CD4-positive, alpha-beta T cell treated with Interleukin-12 subunit alpha and Interleukin-12 subunit beta, for 1 hour (primary cell): ENCODE results near the gene WDR12.
"Not testable (repeated sequence)": the region's sequence is repeated elsewhere in the genome, so short reads cannot be mapped to it uniquely, and the experiment has no call there.

Experiments used
- DNase-seq: peaks from one replicate; pipeline ENCODE4 v3.0.0-alpha.2; 2020

The WDR12 gene

DNA sequence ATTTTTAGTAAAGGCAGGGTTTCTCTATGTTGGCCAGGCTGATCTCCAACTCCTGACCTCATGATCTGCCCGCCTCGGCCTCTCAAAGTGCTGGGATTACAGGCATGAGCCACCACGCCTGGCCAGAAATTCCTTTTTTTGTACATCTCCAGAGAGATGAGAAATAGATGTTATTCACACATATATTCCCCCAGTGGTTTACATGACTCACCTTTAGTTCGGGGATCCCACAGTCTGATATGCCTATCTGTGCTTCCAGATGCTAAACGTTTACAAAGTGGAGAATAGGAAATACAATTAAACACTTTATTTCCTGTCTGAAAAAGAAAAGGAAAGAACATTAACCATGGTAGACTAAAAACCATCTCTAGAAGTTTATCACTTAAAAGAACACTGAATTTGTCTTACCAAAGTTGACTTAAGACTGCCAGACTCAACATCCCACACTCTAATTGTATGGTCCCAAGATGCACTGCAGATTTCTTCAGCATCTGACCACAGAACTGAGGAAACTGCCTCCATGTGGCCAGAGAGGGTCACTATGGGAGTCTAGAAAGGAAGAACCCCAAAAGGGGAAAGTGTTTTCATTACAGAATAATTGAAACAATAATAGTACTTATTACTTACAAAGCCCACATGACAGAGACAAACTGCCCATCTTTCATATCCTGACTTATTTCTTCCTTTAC, 27.3 kb downstream of the WDR12 start:
- DNase-seq, result no peak

DNA sequence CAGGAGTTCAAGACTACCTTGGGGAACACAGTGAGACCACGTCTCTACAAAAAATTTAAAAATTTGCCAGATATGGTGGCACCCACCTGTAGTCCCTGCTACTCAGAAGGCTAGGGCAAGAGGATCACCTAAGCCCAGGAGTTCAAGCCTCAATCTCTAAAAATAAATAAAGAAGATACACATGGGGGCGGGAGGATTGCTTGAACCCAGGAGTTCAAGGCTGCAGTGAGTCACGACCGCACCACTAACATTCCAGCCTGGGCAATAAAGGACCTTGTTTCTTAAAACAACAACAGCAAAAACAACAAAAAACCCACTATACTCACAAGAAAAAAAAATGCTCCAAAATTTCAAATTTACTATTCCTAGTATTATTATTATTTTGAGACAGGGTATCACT, 29.9 kb downstream of the WDR12 start:
- no peak for DNase-seq

DNA sequence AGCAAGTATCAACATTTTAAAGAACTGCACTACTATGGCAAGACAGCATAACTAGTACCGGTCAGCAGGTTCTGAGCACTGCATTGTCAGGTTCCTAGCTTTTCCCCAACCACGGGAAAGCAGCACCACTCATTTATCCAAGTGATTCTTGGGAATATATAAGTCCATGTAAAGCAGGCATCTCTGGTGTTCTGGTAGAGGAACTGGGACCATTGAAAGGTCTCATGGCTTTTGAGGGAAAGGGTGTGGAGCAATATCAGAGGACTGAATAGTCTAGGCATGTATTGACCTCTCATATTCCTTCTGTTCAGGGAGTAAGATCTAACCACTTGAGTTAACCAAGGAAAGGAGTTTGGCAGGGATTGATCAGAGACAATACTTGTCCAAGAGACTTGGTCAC, 33.8 kb downstream of the WDR12 start:
- no peak for DNase-seq

DNA sequence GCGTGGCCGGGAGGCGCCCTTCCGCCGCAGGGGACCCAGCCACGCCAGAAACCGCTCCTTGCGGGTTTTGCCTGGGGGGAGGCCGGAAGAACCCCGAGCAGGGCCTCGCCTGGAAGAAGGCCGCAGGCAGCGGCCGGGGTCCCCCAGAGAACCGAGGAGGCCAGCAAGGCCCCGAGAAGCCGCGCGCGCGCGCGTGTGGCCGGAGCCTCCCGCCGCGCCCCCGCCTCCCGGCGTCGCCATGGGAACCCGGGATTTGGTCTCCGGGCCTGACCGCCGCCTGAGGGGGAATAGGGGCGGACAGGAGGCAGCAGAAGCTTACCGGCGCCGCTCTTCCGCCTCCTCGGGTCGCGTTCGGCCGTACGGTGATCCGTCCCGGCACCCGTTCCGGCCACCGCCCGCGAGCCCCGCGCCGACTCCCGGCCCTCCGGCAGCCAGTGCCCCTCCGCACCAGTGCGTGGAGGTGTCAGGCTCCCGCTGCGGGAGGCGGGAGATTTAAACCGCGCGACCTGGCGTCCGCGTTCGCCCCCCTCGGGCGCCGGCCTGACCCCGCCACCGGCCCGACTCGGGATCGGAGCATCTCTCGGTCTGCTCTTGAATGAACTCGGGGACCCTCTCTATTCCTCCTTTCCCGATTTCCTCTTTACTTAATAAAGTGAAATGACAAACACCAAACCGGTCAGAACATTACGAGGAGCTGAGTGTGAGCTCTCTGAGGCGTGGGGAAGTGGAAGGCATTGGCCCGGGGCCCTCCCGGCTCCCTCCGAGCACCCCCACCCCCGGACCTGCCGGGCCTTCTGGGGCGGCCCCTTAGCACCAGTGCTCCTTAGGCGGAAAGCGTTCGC, 40.0 kb downstream of the WDR12 start, which contains the start of gene ICA1L:
Gene ICA1L, minus strand, starts transcription at position 467 of the 842 bp plus-strand sequence. CDS start 42,757 bp downstream, outside the sequence.
- peak; percentile 56 for DNase-seq

DNA sequence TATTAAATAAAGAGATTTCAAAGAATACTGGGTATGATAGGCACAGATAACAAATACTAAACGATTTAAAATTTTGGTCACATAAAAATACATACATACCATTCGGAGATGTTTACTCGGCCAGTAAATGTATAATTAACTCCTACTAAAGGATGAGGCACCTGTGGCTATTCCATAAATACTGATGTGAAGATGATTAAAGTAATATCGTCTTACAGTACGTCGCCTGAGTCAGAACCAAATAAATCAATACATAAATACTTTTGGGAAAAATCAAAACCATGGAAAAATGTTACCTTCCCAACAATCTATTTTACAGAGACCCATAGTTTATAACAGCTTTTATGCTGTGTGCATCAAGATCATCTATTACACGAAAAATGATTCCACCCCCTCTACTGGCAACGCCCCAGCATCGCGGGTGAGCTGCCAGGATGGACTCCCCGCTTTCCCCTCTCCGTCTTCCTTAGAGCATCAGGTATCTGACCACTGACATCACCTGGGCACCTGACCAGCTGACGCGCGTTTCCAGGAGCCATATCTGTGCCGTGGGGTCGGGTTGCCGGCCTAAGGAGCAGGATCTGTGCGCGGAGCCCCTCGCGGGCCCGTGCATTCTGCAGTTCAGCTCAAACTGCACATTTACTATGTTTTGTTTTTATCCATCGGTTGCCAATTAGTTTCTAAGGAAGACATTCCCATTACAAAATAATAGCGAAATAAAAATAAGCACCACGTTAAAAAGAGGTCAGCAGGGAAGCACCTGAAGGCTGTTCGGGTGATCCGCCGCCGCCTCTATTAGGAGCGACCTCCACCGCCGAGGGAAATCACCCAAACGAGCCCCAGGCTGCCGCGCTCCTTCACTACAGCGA, 40.8 kb downstream of the WDR12 start:
- DNase-seq, result peak; percentile 62

DNA sequence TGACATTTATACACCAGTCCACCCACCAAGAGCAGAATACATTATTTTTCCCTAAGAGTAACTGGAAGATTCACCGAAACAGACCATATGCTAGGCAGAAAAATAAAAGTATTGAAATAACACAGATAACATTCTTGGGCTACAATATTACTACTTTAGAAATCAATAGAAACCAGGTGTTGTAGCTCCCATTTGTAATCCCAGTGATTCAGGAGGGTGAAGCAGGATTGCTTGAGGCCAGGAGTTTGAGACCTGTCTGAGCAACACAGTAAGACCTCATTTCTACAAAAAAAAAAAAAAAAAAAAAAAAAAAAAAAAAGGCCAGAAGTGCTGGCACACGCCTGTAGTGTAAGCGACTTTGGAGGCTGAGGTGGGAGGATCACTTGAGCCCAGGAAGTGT, 49.5 kb downstream of the WDR12 start:
- no peak for DNase-seq

DNA sequence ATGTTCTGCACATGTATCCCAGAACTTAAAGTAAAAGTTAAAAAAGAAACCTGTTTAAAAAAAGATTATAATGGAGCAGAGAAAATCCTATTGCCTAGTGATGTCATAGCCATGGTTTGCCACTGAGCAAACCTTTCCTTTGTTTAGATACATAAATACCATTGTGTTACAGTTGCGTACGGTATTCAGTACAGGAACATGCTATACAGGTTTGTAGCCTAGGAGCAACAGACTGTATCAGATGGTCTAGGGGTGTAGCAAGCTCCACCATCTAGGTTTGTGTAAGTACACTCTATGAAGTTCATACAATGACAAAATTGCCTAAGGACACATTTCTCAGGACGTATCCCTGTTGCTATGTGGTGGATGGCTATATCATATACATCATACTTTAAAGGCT, 52.9 kb downstream of the WDR12 start:
- no peak for DNase-seq

DNA sequence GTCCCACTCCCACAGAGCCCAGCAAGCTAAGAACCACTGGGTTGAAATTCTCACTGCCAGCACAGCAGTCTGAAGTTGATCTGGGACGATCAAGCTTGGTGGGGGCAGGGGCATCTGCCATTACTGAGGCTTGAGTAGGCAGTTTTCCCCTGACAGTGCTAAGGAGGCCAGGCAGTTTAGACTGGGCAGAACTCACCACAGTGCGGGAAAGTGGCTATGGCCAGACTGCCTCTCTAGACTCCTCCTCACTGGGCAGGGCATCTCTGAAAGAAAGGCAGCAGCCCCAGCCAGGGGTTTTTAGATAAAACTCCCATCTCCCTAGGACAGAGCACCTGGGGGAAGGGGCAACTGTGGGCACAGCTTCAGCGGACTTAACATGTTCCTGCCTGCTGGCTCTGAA, 62.1 kb downstream of the WDR12 start:
- DNase-seq, result not testable (repeated sequence)

DNA sequence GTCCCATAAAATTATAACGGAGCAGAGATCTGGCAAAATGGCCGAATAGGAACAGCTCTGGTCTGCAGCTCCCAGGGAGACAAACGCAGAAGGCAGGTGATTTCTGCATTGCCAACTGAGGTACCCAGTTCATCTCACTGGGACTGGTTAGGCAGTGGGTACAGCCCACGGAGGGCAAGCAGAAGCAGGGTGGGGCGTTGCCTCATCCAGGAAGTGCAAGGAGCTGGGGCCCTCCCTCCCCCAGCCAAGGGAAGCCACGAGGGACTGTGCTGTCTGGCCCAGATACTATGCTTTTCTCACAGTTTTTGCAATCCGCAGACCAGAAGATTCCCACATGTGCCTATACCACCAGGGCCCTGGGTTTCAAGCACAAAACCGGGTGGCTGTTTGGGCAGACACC, 62.7 kb downstream of the WDR12 start:
- no peak for DNase-seq

DNA sequence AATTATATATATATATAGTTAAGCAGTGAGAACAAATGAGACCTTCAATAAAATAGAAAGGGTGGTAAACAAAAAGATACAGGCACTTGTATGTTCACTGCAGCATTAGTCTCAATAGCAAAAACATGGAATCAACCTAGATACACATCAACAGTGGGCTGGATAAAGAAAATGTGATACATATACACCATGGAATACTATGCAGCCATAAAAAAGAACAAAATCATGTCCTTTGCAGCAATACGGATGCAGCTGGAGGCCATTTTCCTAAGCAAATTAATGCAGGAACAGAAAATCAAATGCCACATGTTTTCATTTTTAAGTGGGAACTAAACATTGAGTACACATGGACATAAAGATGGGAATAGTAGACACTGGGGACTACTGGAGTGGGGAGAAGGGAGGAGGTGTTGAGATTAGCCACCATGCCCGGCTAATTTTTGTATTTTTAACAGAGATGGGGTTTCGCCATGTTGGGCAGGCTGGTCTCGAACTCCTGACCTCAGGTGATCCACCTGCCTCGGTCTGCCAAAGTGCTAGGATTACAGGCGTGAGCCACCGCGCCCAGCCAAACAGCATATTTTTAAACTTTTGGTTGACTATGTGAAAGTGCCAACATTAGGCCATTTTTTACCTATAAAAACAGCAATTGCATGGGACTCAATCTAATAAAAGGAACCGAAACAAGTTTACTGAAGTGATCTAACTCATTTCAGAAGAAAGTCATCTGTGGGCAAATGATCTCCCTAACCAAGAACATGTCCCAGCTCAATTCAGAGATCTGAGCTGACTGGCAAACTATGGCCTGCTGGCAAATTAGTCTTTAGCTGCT, 63.6 kb downstream of the WDR12 start:
- no peak for DNase-seq

DNA sequence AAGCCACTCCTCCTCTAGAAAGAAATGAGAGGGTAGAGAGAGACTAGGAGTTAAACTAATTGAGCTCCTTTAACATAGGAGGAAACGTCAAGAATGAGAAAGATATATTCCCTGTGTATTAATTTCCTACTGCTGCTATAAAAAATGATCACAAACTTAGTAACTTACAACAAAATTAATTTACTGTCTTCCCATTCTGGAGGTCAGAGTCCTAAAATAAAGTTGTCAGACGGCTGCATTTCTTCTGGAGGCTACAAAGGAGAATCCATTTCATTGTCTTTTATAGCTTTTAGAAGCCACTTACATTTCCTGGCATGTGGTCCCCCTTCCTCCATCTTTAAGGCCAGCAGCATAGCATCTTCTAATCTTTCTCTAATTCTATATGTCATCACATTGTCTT, 66.8 kb downstream of the WDR12 start:
- DNase-seq, result no peak

DNA sequence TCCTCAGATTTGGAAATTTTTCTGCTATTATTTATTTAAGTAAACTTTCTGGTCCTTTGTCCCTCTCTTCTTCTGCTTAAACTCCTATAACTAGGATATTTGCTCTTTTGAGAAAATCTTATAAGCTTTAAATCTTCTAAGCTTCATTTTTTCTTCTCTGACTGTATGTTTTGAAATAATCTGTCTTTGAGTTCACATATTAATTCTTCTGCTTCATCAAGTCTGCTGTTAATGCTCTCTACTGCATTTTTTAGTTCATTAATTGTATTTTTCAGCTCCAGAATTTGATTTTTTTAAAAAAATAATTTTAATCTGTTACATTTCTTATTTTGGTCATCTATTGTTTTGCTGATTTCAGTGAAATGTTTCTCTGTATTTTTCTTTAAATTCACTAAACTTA, 68.8 kb downstream of the WDR12 start:
- DNase-seq, result no peak

DNA sequence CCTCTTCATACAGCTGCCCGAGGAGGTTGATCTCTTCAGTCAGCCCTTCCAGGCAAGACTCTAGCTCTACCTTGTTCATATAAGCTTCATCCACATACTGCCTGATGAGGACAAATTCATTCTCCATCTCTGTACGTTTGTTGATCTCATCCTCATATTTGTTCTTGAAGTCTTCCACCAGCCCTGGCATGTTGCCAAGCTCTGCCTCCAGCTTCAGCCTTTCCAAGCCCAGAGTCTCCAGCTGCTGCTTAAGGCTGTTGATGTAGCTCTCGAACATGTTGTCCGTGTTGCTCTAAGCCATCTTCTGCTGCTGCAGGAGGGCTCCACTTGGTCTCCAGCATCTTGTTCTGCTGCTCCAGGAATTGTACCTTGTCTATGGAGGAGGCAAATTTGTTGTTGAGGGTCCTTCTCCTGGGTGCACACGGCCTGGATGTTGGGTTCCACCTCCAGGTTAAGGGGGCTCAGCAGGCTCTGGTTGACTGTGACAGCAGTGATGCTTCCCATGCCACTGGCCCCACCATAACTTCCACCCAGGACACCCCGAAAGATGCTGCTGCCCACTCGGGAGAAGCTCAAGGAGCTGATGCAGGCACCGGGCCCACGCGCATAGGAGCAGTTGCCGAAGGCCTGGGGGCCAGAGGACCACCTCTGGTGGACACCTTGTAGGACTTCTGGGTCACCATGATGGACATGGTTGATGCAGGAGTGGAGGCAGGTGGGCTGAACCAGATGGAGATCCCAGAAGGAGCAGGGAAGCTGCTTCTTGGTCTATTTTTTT, 70.2 kb downstream of the WDR12 start:
- DNase-seq, result no peak

DNA sequence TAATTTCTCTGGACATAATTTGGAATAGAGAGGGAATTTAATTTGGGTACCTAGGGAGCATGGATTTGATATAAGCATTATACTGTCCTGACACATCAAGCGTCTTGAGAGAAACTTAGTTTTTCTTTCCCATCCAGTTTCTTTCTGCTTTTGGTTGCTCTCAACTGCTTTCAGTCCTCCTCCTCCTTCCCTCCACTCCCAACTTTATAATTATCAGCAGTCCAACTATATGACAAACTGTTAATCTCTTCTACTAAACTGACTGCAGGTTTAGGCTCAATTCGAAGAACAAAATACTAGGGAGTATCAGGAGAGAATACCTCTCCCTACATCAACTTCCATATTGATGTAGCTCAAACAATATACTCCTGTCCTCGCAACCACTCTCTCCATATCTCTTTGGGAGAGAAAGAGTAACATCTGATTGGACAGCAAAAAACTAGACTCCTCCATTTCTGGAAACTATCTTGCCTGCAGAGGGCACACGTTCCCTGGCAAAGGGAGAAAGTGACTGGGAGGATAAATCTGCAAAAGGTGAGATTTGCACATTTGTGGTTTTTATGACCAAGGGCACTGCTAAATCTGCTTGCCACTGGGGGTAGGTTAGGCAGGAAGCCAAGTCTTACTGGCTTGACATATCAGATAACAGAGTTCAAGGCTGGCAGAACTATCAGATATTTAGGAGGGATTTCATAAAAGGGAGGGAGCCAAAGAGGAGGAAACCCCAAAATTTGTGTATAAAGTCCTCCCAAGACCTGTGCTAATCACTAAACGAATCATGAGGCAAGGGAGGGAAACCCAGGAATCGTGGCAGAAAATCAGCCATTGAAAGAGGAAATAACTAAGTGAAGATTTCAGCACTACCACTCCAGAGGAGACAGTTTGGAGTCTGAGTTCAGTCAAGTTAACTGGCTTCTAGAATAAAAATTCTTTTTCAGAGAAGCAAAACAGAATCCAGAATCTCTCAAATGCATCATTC, 79.9 kb downstream of the WDR12 start:
- peak; percentile 55 for DNase-seq

DNA sequence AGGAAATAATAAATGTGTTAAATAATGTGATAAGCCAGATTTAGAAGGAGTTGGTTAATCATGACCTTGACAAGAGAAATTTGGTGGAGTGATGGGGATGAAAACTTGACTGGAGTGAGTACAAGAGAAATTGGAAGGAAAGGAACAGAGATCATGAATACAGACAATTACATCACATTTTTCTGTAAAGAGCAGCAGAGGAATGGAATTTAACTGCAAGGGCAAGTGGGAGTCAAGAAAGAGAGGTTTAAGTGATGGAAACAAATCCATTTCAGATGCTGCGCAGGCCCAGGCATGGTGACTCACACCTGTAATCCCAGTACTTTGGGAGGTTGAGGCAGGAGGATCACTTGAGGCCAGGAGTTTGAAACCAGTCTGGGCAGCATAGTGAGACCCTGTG, 86.6 kb downstream of the WDR12 start:
- DNase-seq, result no peak
